SK-N-DZ (cell line): ENCODE results near the gene C1orf210.

Source experiments
- DNase-seq: peaks from one replicate; pipeline ENCODE4 v3.0.0-alpha.2; 2015; ENCODE audit warnings: low spot score

C1orf210 gene

GRCh38 chr1:43294761-43295160 lies 9.4 kb upstream of the C1orf210 start:
- no peak for DNase-seq

GRCh38 chr1:43293896-43294760 lies 8.7 kb upstream of the C1orf210 start:
- DNase-seq, result no peak

- no peak for DNase-seq
Observed at GRCh38 chr1:43293176-43293575, 7.8 kb upstream of the C1orf210 start.

- DNase-seq, result no peak
Observed at GRCh38 chr1:43292679-43293078, 7.3 kb upstream of the C1orf210 start.

- DNase-seq, result no peak
Observed at GRCh38 chr1:43292216-43292615, 6.8 kb upstream of the C1orf210 start.

- no peak for DNase-seq
Observed at GRCh38 chr1:43288785-43289706, 3.7 kb upstream of the C1orf210 start.

- DNase-seq, result no peak
Observed at GRCh38 chr1:43288058-43288784, 2.8 kb upstream of the C1orf210 start.

- DNase-seq, result no peak
Observed at GRCh38 chr1:43286533-43286932, 1.2 kb upstream of the C1orf210 start.

- DNase-seq, result no peak
Observed at GRCh38 chr1:43286115-43286514, 734 bp upstream of the C1orf210 start.

- no peak for DNase-seq
Observed at GRCh38 chr1:43284546-43285110, 753 bp downstream of the C1orf210 start.

GRCh38 chr1:43284065-43284464 lies 1.3 kb downstream of the C1orf210 start:
- no peak for DNase-seq

GRCh38 chr1:43282220-43283195 lies 2.9 kb downstream of the C1orf210 start:
- DNase-seq, result no peak

- no peak for DNase-seq
Observed at GRCh38 chr1:43280692-43281091, 4.7 kb downstream of the C1orf210 start.

- no peak for DNase-seq
Observed at GRCh38 chr1:43279666-43280065, 5.7 kb downstream of the C1orf210 start.

GRCh38 chr1:43279161-43279560 lies 6.2 kb downstream of the C1orf210 start:
- no peak for DNase-seq

- no peak for DNase-seq
Observed at GRCh38 chr1:43277116-43277876, 8.1 kb downstream of the C1orf210 start.

GRCh38 chr1:43276673-43277072 lies 8.7 kb downstream of the C1orf210 start:
- no peak for DNase-seq

GRCh38 chr1:43275826-43276620 lies 9.4 kb downstream of the C1orf210 start:
- no peak for DNase-seq

GRCh38 chr1:43274804-43275180 lies 10.6 kb downstream of the C1orf210 start:
- DNase-seq, result no peak
